ENCODE results near the gene VSIR. TPM values are rescaled to one million over a fixed set of nuclear protein-coding genes. Genes with fewer than 3 reads are reported as not detected.

Gene VSIR
- total RNA-seq, 4 donors from 2014 or later, result 20.0 to 27.2 (median 21.3) TPM

GRCh38 chr10:71807557-71808510, 34.5 kb upstream of the VSIR start:
- Histone ChIP-seq H3K4me3 (replicated peaks in 1 of 3) (no peak overlapping the region), H3K9me3 (no peaks in the 10 kb centered on the region), H3K36me3 (no peaks in the 10 kb centered on the region), H3K27me3 (no peaks in the 10 kb centered on the region), H3K4me1 (peaks cover 0 to 11% of the 10 kb centered on the region in 2 donors), H3K27ac (no peak overlapping the region)
- 87 to 96% methylated on average over 6 to 19 of the region's 21 CpGs for WGBS, 2 donors
- TF ChIP-seq POLR2A (IDR thresholded peaks at IDR 0.05), result no peak
- no peak for TF ChIP-seq CTCF (IDR thresholded peaks at IDR 0.05)
- DNase-seq, result no peak
- intact Hi-C loops (cut with DNase I), result no loop called here

GRCh38 chr10:71806704-71807556, 33.6 kb upstream of the VSIR start:
- TF ChIP-seq CTCF (IDR thresholded peaks at IDR 0.05) (no peak), POLR2A (IDR thresholded peaks at IDR 0.05) (no peak)
- intact Hi-C loops (cut with DNase I), result no loop called here

GRCh38 chr10:71805776-71806703, 32.7 kb upstream of the VSIR start:
- Histone ChIP-seq H3K9me3 (no peaks in the 10 kb centered on the region), H3K4me3 (replicated peaks in 1 of 3) (no peak overlapping the region), H3K27ac (no peak overlapping the region), H3K27me3 (no peaks in the 10 kb centered on the region), H3K4me1 (no peaks in the 10 kb centered on the region), H3K36me3 (no peaks in the 10 kb centered on the region)
- peak in 1 of 2 donors; percentile 25 for DNase-seq
- intact Hi-C loops (cut with DNase I), result no loop called here
- no peak for TF ChIP-seq POLR2A (IDR thresholded peaks at IDR 0.05)
- 49 to 59% methylated on average over 16 to 17 of the region's 41 CpGs for WGBS, 2 donors

More at GRCh38 chr10:71806704-71807556, 33.6 kb upstream of the VSIR start:
- DNase-seq, result no peak
- 90 to 93% methylated on average over 11 to 21 of the region's 23 CpGs for WGBS, 2 donors
- Histone ChIP-seq H3K36me3 (no peaks in the 10 kb centered on the region), H3K9me3 (no peaks in the 10 kb centered on the region), H3K27ac (no peak overlapping the region), H3K4me3 (replicated peaks in 1 of 3) (no peak overlapping the region), H3K27me3 (no peaks in the 10 kb centered on the region), H3K4me1 (peaks cover 0 to 2% of the 10 kb centered on the region in 2 donors)

GRCh38 chr10:71804077-71804476, 30.8 kb upstream of the VSIR start:
- Histone ChIP-seq H3K4me3 (replicated peaks in 1 of 3) (no peak overlapping the region), H3K4me1 (no peaks in the 10 kb centered on the region), H3K36me3 (no peaks in the 10 kb centered on the region), H3K9me3 (no peaks in the 10 kb centered on the region), H3K27ac (no peak overlapping the region), H3K27me3 (no peaks in the 10 kb centered on the region)
- no peak for DNase-seq
- WGBS, 2 donors, result 52 to 56% methylated on average over 4 of the region's 4 CpGs
- intact Hi-C loops (cut with DNase I), result no loop called here
- no peak for TF ChIP-seq CTCF (IDR thresholded peaks at IDR 0.05)
